GM15510 (cell line): ENCODE measurements around the gene PITPNC1.

Experiments used
- POLR2A ChIP-seq: IDR thresholded peaks from 3 replicates; pipeline ENCODE4 v1.6.1; 2011; ENCODE audit warnings: borderline replicate concordance; ENCODE audit not compliant: insufficient read length; ENCODE audit errors: extremely low read depth

The PITPNC1 gene

DNA sequence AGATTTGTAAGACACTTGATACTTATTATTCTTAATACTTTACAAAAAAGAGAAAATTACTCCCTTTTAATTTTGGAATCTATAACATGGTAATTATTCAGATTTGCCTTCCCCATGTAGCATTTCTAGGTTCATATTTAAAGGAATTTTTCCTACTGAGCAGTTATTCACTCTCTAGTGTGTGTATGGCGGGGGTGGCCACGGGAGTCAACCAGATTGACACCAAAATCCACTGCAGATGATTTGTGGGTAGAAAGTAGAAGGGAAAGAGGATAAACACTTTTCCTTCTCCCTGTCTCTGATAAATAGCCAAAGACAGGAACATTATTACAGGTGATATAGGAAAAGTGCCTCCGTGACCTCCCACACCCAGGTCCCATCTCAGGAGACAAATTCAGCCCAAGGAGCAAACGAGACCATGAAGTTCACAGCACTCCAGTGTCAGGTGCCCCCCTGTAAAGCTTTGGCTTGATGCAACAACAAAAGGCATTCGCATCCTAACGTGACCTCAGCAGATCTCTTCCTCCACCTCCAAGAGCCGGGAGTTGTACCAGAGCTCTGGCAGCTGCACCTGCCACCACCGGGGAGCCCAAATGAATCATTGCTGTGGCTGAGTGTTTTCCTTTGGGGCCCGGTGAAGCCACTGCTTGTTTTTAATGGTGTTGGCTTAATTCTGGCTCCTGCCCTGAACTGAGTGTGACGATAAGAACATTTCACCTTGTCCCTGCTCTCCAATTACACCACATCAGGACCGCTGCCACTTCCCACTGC, 248.0 kb downstream of the PITPNC1 start:
- TF ChIP-seq POLR2A, result no peak

DNA sequence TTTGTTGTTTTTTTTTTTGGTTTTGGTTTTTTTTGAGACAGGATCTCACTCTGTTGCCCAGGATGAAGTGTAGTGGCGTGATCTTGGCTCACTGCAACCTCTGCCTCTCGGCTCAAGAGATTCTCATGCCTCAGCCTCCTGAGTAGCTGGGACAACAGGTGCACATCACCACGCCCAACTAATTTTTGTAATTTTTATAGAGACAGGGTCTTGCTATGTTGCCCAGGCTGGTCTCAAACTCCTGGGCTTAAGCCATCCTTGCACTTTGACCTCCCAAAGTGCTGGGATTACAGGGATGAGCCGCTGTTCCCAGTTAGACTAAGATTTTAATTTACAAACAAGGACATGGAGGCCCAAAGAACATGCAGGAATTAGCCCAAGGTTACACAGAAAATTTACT, 248.9 kb downstream of the PITPNC1 start:
- no peak for TF ChIP-seq POLR2A

DNA sequence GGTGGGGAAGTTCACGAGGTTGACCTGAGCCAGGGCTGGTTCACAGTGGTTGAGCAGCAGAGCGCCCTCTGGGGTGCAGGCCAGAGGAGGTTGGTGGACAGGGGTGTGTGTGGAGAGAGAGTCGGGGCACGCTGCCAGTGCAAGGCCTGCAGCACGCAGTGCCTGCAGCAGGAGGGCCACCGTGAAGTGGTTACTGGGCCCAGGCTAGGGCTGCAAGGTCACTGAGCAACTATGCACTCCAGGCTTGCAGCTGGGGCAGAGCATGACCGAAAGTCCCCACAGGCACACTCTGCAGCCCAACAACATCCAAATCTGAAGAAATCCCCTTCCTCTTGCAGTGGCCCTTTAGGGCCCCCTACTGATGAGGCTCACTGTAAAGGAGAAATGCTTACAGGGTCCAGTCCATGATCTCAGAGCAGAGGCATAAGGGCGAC, 251.5 kb downstream of the PITPNC1 start:
- no peak for TF ChIP-seq POLR2A

DNA sequence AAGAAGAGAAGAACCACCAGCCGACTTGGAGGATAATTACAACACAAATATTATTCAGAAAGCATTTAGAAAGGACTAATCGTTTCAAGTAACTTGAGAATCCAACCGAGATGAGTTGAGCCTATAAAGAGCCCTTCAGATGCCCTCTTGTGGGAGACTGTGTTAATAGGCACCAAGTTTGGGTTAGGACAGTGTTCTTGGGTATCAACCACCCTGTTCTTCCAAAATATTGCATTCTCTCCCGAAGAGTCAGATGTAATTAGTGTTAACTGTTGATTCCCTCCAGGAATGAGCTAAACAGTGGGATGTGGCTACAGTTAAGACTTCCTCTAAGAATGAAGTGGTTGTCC, 252.9 kb downstream of the PITPNC1 start:
- no peak for TF ChIP-seq POLR2A

DNA sequence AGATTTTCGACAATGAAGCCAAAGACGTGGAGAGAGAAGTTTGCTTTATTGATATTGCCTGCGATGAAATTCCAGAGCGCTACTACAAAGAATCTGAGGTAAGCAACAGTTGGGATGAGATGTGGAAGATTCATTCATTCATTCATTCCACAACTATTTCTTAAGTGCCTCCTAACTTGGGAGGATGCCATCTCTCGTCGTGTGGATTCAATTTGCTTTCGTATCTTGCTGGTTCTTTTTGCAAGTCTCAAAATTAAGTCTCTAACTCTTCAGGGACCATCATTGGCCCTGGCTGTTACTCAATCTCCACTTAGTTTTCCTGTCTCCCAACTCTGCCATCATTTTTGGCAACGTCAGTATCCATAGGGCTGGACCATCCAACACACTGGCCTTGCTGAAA, 255.1 kb downstream of the PITPNC1 start:
- TF ChIP-seq POLR2A, result no peak

DNA sequence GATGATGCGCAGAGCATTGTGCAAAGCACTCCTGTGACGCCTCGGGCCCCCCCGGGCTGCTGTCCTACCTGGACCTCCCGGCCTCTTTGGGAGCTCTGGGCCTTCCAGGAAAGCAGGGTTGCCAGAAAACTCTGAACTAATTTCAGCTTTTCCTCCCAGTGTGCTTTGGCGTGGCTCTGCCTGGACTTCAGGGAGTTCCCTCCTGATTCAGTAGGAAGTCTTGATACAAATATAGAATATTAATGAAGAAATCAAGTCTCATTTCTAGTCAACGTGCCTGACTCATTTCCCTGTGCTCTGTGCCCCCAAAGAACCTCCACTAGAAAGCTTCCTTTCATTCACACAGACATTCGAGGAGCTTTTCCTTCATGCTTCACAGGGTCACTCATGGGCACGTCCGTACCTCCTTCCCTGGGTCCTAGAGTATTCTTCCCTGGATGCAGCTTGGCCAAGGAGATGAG, 256.7 kb downstream of the PITPNC1 start:
- TF ChIP-seq POLR2A, result no peak

DNA sequence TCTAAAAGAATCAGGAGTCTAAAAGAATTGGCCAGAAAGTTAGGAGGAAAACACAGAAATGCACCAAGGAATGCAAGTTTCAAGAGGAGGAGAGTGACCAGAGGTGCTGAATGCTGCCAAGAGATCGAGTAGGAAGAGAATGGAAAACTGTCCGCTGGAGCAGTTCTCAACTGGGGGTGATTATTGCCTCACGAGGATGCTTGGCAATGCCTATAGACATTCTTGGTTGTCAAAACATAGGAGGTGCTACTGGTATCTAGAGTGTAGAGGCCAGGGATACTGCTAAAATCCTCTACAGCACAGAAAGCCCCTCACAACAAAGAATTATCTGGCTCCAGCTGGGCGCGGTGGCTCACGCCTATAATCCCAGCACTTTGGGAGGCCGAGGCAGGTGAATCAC, 258.6 kb downstream of the PITPNC1 start:
- no peak for TF ChIP-seq POLR2A

DNA sequence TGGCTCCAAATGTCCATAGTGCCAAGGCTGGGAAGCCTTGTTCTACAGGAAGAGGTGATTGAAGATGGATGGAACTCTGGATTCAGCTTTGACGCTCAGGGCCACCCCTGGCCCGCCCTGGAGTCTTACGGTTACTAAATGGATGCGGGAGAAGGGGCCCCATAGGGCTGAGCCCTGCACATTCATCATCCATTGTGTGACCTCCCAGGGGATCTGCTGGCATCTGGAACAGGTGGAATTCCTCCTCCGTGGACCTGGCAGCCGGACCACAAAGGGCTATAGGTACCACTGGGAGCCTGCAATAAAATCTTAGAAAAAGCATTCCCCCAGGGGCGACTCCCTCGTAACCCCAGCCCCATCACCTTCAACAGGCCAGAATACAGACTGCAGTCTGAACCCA, 259.2 kb downstream of the PITPNC1 start:
- TF ChIP-seq POLR2A, result no peak

DNA sequence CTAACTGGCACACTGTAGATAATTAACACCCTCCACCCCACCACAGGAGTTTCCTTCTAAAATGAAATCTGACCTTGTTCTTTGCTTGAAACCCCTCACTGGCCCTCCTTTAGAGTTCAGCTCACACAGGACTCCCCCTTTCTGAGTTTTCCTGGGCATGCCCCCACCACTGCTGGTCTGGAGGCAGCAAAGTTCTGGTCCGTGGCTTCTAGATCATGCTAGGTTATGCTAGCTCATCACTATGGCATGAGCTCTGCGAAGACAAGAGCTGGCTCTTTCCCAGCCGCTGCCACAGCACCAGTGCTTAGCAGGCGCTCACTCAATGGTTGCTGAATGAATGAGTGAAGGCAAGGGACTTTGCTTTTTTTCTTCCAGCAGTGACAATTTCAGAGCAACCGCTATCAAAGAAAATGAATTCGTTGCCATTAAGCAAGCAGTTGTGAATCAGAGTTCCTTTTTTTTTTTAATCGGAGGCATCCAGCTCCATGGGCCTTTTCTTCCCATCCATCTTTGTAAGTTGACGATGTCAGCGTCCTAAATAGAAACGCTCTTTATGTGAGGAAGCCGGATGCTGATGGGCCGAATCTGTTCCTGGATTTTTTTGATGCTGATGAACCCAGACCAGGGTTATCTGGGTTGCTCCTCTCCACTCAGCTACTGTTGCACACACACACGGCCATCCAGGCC, 259.9 kb downstream of the PITPNC1 start:
- no peak for TF ChIP-seq POLR2A

DNA sequence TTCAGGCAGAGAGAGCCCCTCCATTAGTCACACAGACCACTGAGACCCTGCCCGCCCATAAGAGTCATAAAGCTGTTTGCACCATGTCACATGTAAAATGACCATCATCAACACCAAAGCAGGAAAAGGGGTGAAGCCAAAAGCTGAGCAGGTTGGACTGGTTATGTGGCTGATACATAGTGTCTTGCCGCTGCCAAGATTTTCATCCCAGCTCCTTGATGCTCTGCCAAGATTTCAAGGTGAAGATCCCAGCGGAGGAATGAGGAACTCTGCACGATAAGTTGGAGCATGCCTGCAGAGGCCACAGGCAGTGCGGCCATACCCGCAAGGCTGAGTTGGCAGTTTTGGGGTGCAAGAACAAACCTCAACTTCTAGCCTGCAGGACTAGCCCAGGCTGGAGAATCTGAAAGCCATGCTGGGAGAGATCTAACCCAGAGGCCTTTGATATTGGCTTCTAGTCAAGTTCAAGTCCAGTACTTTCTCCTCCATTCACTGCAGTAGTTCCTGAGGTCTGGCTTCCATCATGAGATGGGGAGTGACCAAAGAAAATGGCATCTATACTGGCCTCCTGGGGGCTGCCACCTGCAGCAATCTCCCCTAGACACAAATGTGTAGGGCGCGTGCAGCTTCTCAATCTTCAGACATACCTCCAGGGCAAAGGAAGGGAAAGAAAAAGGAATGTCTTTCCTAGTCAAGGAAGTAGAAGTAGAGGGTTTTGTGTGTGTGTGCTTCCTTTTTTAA, 261.0 kb downstream of the PITPNC1 start:
- no peak for TF ChIP-seq POLR2A

DNA sequence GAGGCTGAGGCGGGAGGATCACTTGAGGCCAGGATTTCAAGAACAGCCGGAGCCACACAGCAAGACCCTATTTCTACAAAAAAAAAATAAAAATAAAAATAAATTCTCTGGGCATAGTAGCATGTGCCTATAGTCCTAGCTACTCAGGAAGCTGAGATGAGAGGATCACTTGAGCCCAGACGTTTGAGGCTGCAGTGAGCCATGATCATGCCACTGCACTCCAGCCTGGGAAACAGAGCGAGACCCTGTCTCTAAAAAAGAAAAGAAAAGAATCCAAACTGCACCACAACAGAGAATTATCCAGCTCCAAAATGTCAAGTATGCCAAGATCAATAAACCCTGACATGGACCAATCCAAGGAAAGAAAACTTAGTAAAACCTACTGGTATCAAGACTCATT, 261.8 kb downstream of the PITPNC1 start:
- TF ChIP-seq POLR2A, result no peak

DNA sequence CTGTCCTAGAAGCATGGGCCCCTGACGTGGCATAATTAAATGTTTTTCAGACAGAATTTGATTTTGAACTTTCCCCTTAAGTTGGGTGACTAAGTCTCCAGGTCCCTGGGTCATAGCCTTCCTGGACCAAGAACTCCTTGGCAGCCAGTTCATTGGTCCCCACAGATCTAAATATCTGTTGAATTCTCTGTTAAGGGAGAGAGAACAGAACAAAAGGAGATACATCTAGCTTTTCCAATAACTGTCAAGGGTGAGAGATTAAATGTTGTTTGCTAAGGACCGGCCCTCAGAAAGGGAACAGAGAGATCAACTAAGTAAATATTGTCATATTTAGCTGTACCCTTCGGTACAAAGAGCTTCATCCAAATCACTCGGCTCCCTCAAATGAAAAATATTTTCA, 262.5 kb downstream of the PITPNC1 start:
- TF ChIP-seq POLR2A, result no peak

DNA sequence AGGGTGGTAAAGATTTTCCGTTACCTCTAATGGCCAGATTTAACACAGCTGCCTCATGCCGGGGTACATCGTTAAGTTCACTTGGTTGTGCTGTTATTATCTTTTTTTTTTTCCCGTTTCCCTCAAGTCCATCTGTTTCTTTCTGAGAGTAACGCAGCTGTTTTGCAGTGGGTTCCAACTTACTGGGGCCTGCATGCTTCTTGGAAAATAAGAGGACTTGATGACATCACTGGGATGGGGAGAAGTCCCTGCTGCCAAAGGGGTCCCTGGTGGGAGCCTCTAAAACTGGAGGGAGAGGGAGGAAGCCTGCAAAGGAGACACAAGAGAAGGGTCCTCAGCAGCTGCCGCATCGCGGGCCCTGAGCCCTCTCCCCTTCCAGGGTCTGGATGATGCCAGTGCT, 262.9 kb downstream of the PITPNC1 start:
- no peak for TF ChIP-seq POLR2A

DNA sequence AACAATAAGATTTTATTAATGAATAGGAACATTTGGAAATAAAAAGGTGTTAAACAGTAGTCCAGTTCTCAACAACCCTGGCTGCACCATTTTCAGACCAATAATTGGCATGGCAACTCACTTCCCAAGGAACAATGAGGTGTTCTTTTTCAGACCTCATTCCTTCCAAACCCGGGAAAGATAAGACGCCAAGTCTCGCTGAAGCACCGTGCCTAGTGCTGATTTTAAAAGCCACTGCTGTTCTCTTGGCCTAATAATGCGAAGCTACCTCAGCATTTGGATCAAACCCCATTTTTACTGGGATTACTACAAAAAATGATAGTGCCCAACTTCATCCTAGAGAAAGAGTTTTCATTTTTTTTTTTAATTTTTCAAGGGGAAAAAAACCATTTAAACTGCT, 265.4 kb downstream of the PITPNC1 start:
- TF ChIP-seq POLR2A, result no peak

DNA sequence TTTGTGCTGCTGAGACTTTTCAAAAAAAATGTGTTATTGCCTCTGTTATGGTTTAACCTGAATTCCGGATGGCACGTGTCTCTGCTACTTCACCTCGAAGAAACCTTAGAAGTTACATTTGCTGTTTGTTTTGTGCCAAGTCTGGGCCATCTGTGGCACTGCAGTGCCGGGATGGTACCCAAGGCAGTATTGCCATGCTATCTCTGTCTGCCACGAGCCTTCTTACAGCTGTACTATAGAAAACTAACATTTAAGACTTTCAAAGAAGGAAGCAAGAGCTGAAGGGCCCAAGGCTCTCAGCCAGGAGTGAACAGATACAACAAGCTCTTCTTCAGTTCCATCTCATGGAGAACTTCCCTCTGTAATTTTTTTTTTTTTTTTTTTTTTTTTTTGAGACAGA, 267.0 kb downstream of the PITPNC1 start:
- no peak for TF ChIP-seq POLR2A

DNA sequence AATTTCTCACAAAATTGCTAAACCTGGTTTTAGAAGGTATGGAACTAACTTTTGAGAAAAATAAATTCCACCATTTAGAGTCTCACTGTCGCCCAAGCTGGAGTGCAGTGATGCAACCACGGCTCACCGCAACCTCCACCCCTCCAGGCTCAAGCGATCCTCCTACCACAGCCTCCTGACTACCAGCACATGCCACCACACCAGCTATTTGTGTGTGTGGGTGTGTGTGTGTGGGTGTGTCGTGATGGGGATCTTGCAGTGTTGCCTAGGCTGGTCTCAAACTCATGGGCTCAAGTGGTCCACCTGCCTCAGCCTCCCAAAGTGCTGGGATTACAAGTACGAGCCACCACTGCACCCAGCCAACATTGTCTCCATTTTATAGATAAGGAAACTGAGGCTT, 269.4 kb downstream of the PITPNC1 start:
- no peak for TF ChIP-seq POLR2A

DNA sequence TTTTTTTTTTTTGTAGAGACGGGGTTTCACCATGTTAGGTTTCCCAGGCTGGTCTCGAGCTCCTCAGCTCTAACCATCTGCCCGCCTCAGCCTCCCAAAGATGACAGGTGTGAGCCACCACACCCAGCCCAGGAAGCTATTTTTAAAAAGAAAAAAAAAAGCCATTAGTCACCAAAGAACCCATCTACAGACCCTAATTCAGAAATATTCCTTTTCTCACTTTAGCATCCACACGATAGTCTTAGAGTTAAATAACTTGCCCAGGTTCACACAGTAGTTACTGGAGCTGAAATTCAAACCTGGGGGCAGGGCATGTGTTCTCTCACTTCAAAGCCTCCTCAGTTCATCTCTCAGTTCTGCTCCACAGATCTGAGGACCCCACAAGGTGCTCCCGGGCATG, 270.4 kb downstream of the PITPNC1 start:
- no peak for TF ChIP-seq POLR2A
